ENCODE measurements around the gene NEK4. TPM values are rescaled to one million over a fixed set of nuclear protein-coding genes. Genes with fewer than 3 reads are reported as not detected.
A peak's percentile ranks its signal among the peaks of the same experiment; 100 is the strongest.
"Not testable (repeated sequence)": the region's sequence is repeated elsewhere in the genome, so short reads cannot be mapped to it uniquely, and the experiment has no call there.

Gene NEK4
- polyA plus RNA-seq, 1 donor (not counting 4 experiments of a cell fraction or from before 2014, with no cell fraction given), result 13.6 TPM

GRCh38 chr3:52679199-52679538 is 91.6 kb downstream of the NEK4 start:
- H3K4me2 ChIP-seq (ENCODE audit: control insufficient read depth, extremely low read depth, insufficient read depth, low read depth, low read length), result no peak overlapping the region
- TF ChIP-seq CTCF (optimal IDR thresholded peaks at IDR 0.05 in 1 of 3, IDR thresholded peaks at IDR 0.05 in 1 of 3, conservative IDR thresholded peaks at IDR 0.05 in 1 of 3; ENCODE audit: extremely low read depth in 1 of 3, insufficient read depth in 2 of 3, low read length in 3 of 3) (no peak), EZH2 (IDR thresholded peaks at IDR 0.05; ENCODE audit: low read length) (no peak)
- H3K36me3 ChIP-seq (ENCODE audit: control insufficient read depth in 2 of 2, extremely low read depth in 1 of 2, insufficient read depth in 2 of 2, low read length in 2 of 2), result peaks cover 17 to 25% of the 10 kb centered on the region in 2 experiments
- H3K4me1 ChIP-seq (ENCODE audit: control insufficient read depth, extremely low read depth, insufficient read depth, low read length), result peaks cover 19% of the 10 kb centered on the region
- H3K27ac ChIP-seq (ENCODE audit: control insufficient read depth, insufficient read depth, low read length), result peak overlapping the region; percentile 71
- no peaks in the 10 kb centered on the region for H3K9me3 ChIP-seq (ENCODE audit: control insufficient read depth, low read depth, low read length)
- H3K4me3 ChIP-seq (ENCODE audit: control insufficient read depth in 2 of 3, extremely low read depth in 1 of 3, insufficient read depth in 2 of 3, low read depth in 1 of 3, low read length in 3 of 3), result no peak overlapping the region
- H3K79me2 ChIP-seq (ENCODE audit: control insufficient read depth, insufficient read depth, low read length), result peaks cover 32% of the 10 kb centered on the region
- H2AFZ ChIP-seq (ENCODE audit: control insufficient read depth, low read length), result no peak overlapping the region
- H3K9me1 ChIP-seq (ENCODE audit: control insufficient read depth, extremely low read depth, insufficient read depth, low read length), result no peaks in the 10 kb centered on the region
- H3K27me3 ChIP-seq (ENCODE audit: control insufficient read depth, extremely low read depth, insufficient read depth, low read length), result no peaks in the 10 kb centered on the region
- H3K9ac ChIP-seq (ENCODE audit: control insufficient read depth, extremely low read depth, insufficient read depth, low read length), result no peak overlapping the region
- FAIRE-seq (no peak), DNase-seq (ENCODE audit: low read depth, low spot score) (no peak)
- H4K20me1 ChIP-seq (ENCODE audit: control insufficient read depth, extremely low read depth, insufficient read depth, low read length), result no peaks in the 10 kb centered on the region
- dilution Hi-C loops (cut with MboI; ENCODE audit: extremely low pct_ligation_motif_present, low sequenced_read_pairs), result no loop called here

- H3K4me1 ChIP-seq (ENCODE audit: control insufficient read depth, extremely low read depth, insufficient read depth, low read length), result peaks cover 18% of the 10 kb centered on the region
- H3K9ac ChIP-seq (ENCODE audit: control insufficient read depth, extremely low read depth, insufficient read depth, low read length), result no peak overlapping the region
- TF ChIP-seq CTCF (optimal IDR thresholded peaks at IDR 0.05 in 1 of 3, IDR thresholded peaks at IDR 0.05 in 1 of 3, conservative IDR thresholded peaks at IDR 0.05 in 1 of 3; ENCODE audit: extremely low read depth in 1 of 3, insufficient read depth in 2 of 3, low read length in 3 of 3) (no peak), EZH2 (IDR thresholded peaks at IDR 0.05; ENCODE audit: low read length) (no peak)
- no peaks in the 10 kb centered on the region for H3K27me3 ChIP-seq (ENCODE audit: control insufficient read depth, extremely low read depth, insufficient read depth, low read length)
- H4K20me1 ChIP-seq (ENCODE audit: control insufficient read depth, extremely low read depth, insufficient read depth, low read length), result no peaks in the 10 kb centered on the region
- no peaks in the 10 kb centered on the region for H3K9me1 ChIP-seq (ENCODE audit: control insufficient read depth, extremely low read depth, insufficient read depth, low read length)
- H3K27ac ChIP-seq (ENCODE audit: control insufficient read depth, insufficient read depth, low read length), result peak overlapping the region; percentile 71
- DNase-seq (ENCODE audit: low read depth, low spot score) (no peak), FAIRE-seq (no peak)
- dilution Hi-C loops (cut with MboI; ENCODE audit: extremely low pct_ligation_motif_present, low sequenced_read_pairs), result no loop called here
- no peak overlapping the region for H3K4me2 ChIP-seq (ENCODE audit: control insufficient read depth, extremely low read depth, insufficient read depth, low read depth, low read length)
- H3K9me3 ChIP-seq (ENCODE audit: control insufficient read depth, low read depth, low read length), result no peaks in the 10 kb centered on the region
- peaks cover 26% of the 10 kb centered on the region for H3K79me2 ChIP-seq (ENCODE audit: control insufficient read depth, insufficient read depth, low read length)
- H3K36me3 ChIP-seq (ENCODE audit: control insufficient read depth in 2 of 2, extremely low read depth in 1 of 2, insufficient read depth in 2 of 2, low read length in 2 of 2), result peaks cover 17 to 25% of the 10 kb centered on the region in 2 experiments
- H3K4me3 ChIP-seq (ENCODE audit: control insufficient read depth in 2 of 3, extremely low read depth in 1 of 3, insufficient read depth in 2 of 3, low read depth in 1 of 3, low read length in 3 of 3), result no peak overlapping the region
- no peak overlapping the region for H2AFZ ChIP-seq (ENCODE audit: control insufficient read depth, low read length)
Measured at GRCh38 chr3:52678265-52679198, 92.2 kb downstream of the NEK4 start.

GRCh38 chr3:52676201-52676600 is 94.5 kb downstream of the NEK4 start:
- H3K27me3 ChIP-seq (ENCODE audit: control insufficient read depth, extremely low read depth, insufficient read depth, low read length); DNase-seq (ENCODE audit: low read depth, low spot score); H2AFZ ChIP-seq (ENCODE audit: control insufficient read depth, low read length); H3K9me3 ChIP-seq (ENCODE audit: control insufficient read depth, low read depth, low read length); H3K9ac ChIP-seq (ENCODE audit: control insufficient read depth, extremely low read depth, insufficient read depth, low read length); H3K27ac ChIP-seq (ENCODE audit: control insufficient read depth, insufficient read depth, low read length); H4K20me1 ChIP-seq (ENCODE audit: control insufficient read depth, extremely low read depth, insufficient read depth, low read length); H3K4me2 ChIP-seq (ENCODE audit: control insufficient read depth, extremely low read depth, insufficient read depth, low read depth, low read length); H3K4me3 ChIP-seq (ENCODE audit: control insufficient read depth in 2 of 3, extremely low read depth in 1 of 3, insufficient read depth in 2 of 3, low read depth in 1 of 3, low read length in 3 of 3); dilution Hi-C loops (cut with MboI; ENCODE audit: extremely low pct_ligation_motif_present, low sequenced_read_pairs); FAIRE-seq; H3K9me1 ChIP-seq (ENCODE audit: control insufficient read depth, extremely low read depth, insufficient read depth, low read length): not testable (repeated sequence)
- H3K79me2 ChIP-seq (ENCODE audit: control insufficient read depth, insufficient read depth, low read length), result peaks cover 12% of the 10 kb centered on the region
- H3K4me1 ChIP-seq (ENCODE audit: control insufficient read depth, extremely low read depth, insufficient read depth, low read length), result peaks cover 19% of the 10 kb centered on the region
- H3K36me3 ChIP-seq (ENCODE audit: control insufficient read depth in 2 of 2, extremely low read depth in 1 of 2, insufficient read depth in 2 of 2, low read length in 2 of 2), result peaks cover 17 to 25% of the 10 kb centered on the region in 2 experiments
